Measurements from ENCODE around the gene ERC1. TPM values are rescaled to one million over a fixed set of nuclear protein-coding genes. Genes with fewer than 3 reads are reported as not detected.

Gene ERC1
- total RNA-seq, 1 donor from 2014 or later: 79.5 TPM

DNA sequence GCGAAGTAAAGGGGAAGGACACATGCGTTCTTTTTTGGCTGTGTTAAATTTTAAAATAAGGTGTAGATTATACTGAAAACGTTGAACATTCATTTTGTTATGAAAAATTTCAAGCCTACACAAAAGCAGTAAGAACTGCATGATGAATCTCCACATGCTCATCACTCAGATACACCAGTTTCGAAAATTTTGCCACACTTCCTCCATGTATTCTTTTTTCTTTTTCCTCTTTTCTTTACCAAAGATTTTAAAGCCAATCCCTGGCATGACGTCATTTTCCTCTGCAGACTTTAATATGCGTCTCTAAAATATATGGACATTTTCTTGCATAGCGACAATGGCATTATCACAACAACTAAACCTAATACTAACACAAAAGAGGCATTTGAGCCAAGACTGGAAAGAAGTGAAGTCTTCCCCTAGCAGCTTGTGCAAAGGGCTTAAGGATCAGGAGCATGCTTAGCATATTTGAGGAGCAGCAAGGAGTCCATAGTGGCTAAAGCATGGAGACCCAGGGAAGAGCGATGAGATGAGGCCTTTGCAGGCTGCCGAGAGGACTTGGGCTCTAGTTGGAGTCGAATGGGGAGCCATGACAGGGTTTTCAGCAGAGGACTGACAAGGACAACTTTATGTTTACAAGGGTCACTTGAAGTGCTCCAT lies 111.9 kb downstream of the ERC1 start:
- Mint-ChIP-seq H3K36me3 (ENCODE audit: unreplicated experiment) (peaks cover 11% of the 10 kb centered on the region), H3K27me3 (ENCODE audit: unreplicated experiment) (no peaks in the 10 kb centered on the region), H3K4me3 (ENCODE audit: unreplicated experiment) (no peak overlapping the region), H3K27ac (ENCODE audit: unreplicated experiment) (no peak overlapping the region), H3K4me1 (ENCODE audit: unreplicated experiment) (peaks cover 12% of the 10 kb centered on the region), H3K9me3 (ENCODE audit: unreplicated experiment) (no peaks in the 10 kb centered on the region)
- TF ChIP-seq, protein P1, sequence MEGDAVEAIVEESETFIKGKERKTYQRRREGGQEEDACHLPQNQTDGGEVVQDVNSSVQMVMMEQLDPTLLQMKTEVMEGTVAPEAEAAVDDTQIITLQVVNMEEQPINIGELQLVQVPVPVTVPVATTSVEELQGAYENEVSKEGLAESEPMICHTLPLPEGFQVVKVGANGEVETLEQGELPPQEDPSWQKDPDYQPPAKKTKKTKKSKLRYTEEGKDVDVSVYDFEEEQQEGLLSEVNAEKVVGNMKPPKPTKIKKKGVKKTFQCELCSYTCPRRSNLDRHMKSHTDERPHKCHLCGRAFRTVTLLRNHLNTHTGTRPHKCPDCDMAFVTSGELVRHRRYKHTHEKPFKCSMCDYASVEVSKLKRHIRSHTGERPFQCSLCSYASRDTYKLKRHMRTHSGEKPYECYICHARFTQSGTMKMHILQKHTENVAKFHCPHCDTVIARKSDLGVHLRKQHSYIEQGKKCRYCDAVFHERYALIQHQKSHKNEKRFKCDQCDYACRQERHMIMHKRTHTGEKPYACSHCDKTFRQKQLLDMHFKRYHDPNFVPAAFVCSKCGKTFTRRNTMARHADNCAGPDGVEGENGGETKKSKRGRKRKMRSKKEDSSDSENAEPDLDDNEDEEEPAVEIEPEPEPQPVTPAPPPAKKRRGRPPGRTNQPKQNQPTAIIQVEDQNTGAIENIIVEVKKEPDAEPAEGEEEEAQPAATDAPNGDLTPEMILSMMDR (IDR thresholded peaks at IDR 0.05): no peak
- DNase-seq (ENCODE audit: extremely low spot score, unreplicated experiment): no peak

DNA sequence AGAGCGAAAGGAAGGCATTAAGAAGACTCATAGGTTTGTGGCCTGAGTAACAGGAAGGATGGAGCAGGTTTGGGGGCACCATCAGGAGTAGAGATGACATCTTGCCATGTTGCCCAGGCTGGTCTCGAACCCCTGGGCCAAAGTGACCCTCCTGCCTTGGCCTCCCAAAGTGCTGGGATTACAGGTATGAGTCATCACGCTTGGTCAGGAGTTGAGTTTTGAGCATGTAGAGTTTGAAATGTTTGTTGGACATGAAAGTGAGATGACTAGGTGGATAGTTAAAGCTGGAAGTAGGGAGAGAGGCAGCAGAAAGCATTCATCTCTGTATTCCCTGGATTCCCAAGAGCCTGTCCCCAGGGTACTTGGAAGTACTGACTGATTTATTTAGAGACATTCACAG lies 112.6 kb downstream of the ERC1 start:
- Mint-ChIP-seq H3K4me3 (ENCODE audit: unreplicated experiment) (no peak overlapping the region), H3K27me3 (ENCODE audit: unreplicated experiment) (no peaks in the 10 kb centered on the region)

DNA sequence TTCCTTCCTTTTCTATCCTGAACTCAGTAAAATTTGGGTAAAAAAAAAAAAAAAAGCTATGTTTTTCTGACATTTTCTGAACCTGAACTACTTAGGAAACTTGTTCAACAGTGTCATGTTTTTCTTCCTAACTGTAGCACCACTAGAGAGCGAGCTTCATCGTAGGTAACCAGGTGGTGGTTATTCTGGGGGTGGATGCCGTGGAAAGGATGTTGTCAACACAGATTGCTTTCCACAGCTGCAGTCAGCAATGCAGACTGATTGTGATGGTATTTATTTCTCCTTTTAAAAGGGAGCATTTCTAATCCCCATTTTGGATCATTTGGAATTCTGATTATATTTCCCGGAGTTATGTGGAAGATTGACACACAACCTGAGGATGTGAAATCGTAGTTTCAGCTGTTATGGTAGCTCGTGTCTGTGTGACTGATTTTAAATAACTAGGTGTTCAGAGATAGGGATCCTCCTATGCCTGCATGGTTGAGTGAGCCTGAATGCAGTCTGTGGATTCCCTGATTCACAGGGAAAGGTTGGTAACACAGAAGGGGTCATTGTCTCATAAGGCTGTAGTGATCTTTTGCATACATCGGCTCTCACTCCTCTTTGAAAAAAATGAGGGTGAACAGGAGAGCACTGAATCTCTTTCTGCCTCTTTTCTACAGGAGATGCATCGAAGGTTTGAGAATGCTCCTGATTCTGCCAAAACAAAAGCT lies 113.2 kb downstream of the ERC1 start:
- DNase-seq (ENCODE audit: extremely low spot score, unreplicated experiment): no peak
- no peaks in the 10 kb centered on the region for H3K9me3 Mint-ChIP-seq (ENCODE audit: unreplicated experiment)
- TF ChIP-seq, protein P1 (IDR thresholded peaks at IDR 0.05): no peak
- H3K27me3 Mint-ChIP-seq (ENCODE audit: unreplicated experiment): no peaks in the 10 kb centered on the region
- no peak overlapping the region for H3K4me3 Mint-ChIP-seq (ENCODE audit: unreplicated experiment)
- H3K4me1 Mint-ChIP-seq (ENCODE audit: unreplicated experiment): peaks cover 14% of the 10 kb centered on the region
- H3K36me3 Mint-ChIP-seq (ENCODE audit: unreplicated experiment): peaks cover 11% of the 10 kb centered on the region
- no peak overlapping the region for H3K27ac Mint-ChIP-seq (ENCODE audit: unreplicated experiment)

More for the DNA sequence above, 112.6 kb downstream of the ERC1 start:
- no peaks in the 10 kb centered on the region for H3K9me3 Mint-ChIP-seq (ENCODE audit: unreplicated experiment)
- TF ChIP-seq, protein P1 (IDR thresholded peaks at IDR 0.05): no peak
- no peak for DNase-seq (ENCODE audit: extremely low spot score, unreplicated experiment)
- H3K36me3 Mint-ChIP-seq (ENCODE audit: unreplicated experiment): peaks cover 11% of the 10 kb centered on the region
- no peak overlapping the region for H3K27ac Mint-ChIP-seq (ENCODE audit: unreplicated experiment)
- peaks cover 14% of the 10 kb centered on the region for H3K4me1 Mint-ChIP-seq (ENCODE audit: unreplicated experiment)

DNA sequence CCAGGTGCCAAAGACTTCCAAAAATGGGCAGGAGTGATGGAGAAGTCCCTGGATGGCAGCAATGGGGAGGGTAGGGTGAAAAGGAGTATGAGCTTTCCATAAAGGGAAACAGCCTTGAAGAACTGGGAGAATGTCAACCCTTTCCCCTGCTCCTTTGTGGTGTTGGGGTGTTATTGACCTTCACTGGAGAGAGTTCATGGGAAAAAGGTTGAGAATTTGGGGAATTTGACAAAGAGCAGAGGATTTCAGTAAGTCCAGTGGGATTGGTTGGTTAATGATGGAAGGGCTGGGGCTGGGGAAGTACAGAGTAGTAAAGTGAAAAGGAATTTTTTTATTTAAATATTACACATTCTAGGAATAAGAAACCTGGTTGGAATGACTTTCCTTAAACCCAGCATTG lies 116.6 kb downstream of the ERC1 start:
- peaks cover 14% of the 10 kb centered on the region for H3K4me1 Mint-ChIP-seq (ENCODE audit: unreplicated experiment)
- peaks cover 20% of the 10 kb centered on the region for H3K36me3 Mint-ChIP-seq (ENCODE audit: unreplicated experiment)
- no peak overlapping the region for H3K4me3 Mint-ChIP-seq (ENCODE audit: unreplicated experiment)
- no peak for DNase-seq (ENCODE audit: extremely low spot score, unreplicated experiment)
- TF ChIP-seq, protein P1 (IDR thresholded peaks at IDR 0.05): no peak
- no peaks in the 10 kb centered on the region for H3K27me3 Mint-ChIP-seq (ENCODE audit: unreplicated experiment)
- H3K27ac Mint-ChIP-seq (ENCODE audit: unreplicated experiment): no peak overlapping the region
- H3K9me3 Mint-ChIP-seq (ENCODE audit: unreplicated experiment): no peaks in the 10 kb centered on the region

DNA sequence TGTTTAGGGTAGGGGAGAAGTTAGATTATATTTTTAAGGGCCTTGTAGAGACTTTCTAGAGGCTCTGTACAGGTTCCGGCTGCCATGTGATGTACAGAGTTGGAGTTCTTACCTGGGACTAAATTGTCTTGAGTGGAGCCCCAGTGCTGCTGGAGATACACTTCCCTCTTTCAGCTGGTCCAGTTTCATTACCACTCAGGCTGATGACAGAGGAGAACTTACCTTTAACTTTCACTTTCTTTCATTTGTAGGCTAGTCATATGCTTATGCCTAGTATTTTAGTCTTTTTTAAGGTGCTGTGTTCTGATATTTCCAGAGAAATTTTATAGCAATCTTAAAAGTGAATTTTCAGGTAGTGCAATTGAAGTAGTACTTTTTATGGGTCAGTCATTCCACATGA lies 117.3 kb downstream of the ERC1 start:
- Mint-ChIP-seq H3K27ac (ENCODE audit: unreplicated experiment) (no peak overlapping the region), H3K4me1 (ENCODE audit: unreplicated experiment) (peaks cover 13% of the 10 kb centered on the region), H3K36me3 (ENCODE audit: unreplicated experiment) (peaks cover 18% of the 10 kb centered on the region), H3K9me3 (ENCODE audit: unreplicated experiment) (no peaks in the 10 kb centered on the region), H3K27me3 (ENCODE audit: unreplicated experiment) (no peaks in the 10 kb centered on the region), H3K4me3 (ENCODE audit: unreplicated experiment) (no peak overlapping the region)
- no peak for DNase-seq (ENCODE audit: extremely low spot score, unreplicated experiment)
- TF ChIP-seq, protein P1 (IDR thresholded peaks at IDR 0.05): no peak
